Prostate gland (tissue), 2 donors: ENCODE data around the gene TBC1D22B. TPM values are rescaled to one million over a fixed set of nuclear protein-coding genes. Genes with fewer than 3 reads are reported as not detected.
"Not testable (repeated sequence)": the region's sequence is repeated elsewhere in the genome, so short reads cannot be mapped to it uniquely, and the experiment has no call there.

Source experiments
- DNase-seq: peaks from one replicate; pipeline ENCODE4 v3.0.0-alpha.2; 2019; ENCODE audit warnings: low spot score
- H3K27ac ChIP-seq, 2 donors: fragments of 200-600 bp; sonication (generic); 2 replicates each; pipeline ENCODE4 v1.5.1; 2017 to 2019
- H3K27me3 ChIP-seq: fragments of 200-600 bp; sonication (generic); replicated peaks from 2 replicates; pipeline ENCODE4 v1.5.1; 2019; ENCODE audit not compliant: insufficient read depth
- H3K36me3 ChIP-seq, 2 donors: fragments of 200-600 bp; sonication (generic); 1 replicate in 1 of 2; 2 replicates in 1 of 2; pipeline versions ENCODE4 v1.5.1 to v1.8.1; 2017 to 2019
- H3K4me1 ChIP-seq: fragments of 200-600 bp; sonication (generic); replicated peaks from 2 replicates; pipeline ENCODE4 v1.5.1; 2019
- H3K4me3 ChIP-seq, 2 donors: fragments of 200-600 bp; sonication (generic); 2 replicates each; pipeline ENCODE4 v1.5.1; 2017 to 2019
- H3K9me3 ChIP-seq: fragments of 200-600 bp; sonication (generic); 2 replicates; pipeline ENCODE4 v1.5.1; 2017
- CTCF ChIP-seq, 4 experiments: fragments of 200-600 bp in 2 of 4; fragments of 450-650 bp in 2 of 4; sonication (generic) in 2 of 4; IDR thresholded peaks; 1 replicate in 3 of 4; 2 replicates in 1 of 4; pipeline ENCODE4 v1.5.1; 2016 to 2019; ENCODE audit warnings: antibody characterized with exemption in 4 of 4, mild to moderate bottlenecking in 2 of 4, moderate library complexity in 2 of 4
- POLR2A ChIP-seq: fragments of 450-650 bp; IDR thresholded peaks from one replicate; pipeline ENCODE4 v1.6.1; 2016; ENCODE audit warnings: antibody characterized with exemption, mild to moderate bottlenecking
- POLR2AphosphoS5 ChIP-seq: sonication (generic); formaldehyde crosslinking; IDR thresholded peaks from one replicate; pipeline ENCODE4 v1.6.1; 2017; ENCODE audit warnings: antibody characterized with exemption
- WGBS: methylation state at CpG from one replicate; pipeline ENCODE4 v1.1.5; 2018; 5-methylcytosine and 5-hydroxymethylcytosine counted together
- intact Hi-C: fragments of 100-400 bp; cut with DNase I; formaldehyde crosslinking; loops from one replicate; pipeline ENCODE4 v1.14.2; 2022
- total RNA-seq, 2 donors: library from RNA; depleted of rRNA; stranded (reverse); fragments of >200 nt; gene quantifications; one replicate each; pipeline ENCODE4 v1.1.0, GENCODE V29; 2016

TBC1D22B gene
- total RNA-seq, 2 donors from 2014 or later, result 10.7 to 27.0 TPM

DNA sequence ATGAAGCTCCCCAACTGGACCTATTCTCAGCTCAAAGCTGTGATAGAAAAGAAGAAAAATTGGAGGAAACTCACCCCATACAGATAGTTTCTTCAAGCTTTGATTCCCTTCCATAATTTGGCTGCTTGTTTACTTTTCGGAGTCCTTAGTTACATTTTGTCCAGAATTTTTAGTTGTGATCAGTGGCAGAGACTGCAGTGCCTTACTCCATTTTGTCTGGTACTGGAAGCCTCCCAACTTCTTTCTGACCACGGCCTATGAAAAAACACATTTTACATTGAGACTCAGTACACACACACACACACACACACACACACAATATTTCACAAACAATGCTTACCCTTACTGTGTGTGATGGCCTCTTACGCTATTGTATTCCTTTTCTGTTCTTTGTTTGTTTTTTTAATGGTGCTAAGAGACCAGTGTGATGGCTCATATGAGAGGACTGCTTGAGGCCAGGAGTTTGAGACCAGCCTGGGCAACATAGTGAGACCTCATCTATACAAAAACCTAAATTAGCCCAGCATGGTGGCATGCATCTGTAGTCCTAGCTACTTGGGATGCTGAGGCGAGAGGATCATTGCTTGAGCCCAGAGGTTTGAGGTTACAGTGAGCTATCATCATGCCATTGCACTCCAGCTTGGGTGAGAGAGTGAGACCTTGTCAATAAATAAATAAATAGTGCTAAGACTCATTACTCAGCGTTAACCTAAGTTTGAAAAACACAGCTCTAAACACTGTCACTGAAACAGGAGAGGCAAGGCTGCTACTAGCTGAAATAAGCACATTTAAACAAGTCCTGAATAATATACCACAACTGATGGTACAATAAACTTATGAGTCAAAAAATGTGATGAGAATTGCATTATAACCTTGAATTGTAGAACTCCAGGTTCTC, 82.4 kb downstream of the TBC1D22B start:
- Histone ChIP-seq H3K36me3 (no peaks in the 10 kb centered on the region), H3K27ac (peak overlapping the region in 1 of 2 donors; percentile 18), H3K4me3 (no peak overlapping the region), H3K9me3 (no peaks in the 10 kb centered on the region), H3K27me3 (no peaks in the 10 kb centered on the region), H3K4me1 (no peaks in the 10 kb centered on the region)
- intact Hi-C loops, result no loop called here
- no peak for DNase-seq
- TF ChIP-seq POLR2A (no peak), POLR2AphosphoS5 (no peak), CTCF (IDR thresholded peaks at IDR 0.05) (no peak)
- 72% methylated on average over 5 of the region's 5 CpGs for WGBS

DNA sequence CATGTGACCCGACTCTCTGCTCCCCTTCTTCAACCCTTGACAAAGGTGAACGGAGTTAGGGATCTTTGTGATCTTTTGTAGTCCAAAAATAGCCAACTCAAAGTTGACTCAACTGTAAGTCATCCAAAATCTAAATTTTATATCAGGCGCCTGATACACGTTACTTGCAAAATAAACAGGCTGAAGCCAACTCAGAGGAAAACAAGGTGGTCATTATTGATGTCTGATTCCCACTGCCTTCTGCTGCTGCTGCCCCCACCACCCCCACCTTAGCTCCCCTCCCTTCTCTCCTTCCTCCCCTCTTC, 83.0 kb downstream of the TBC1D22B start:
- 43% methylated on average over 4 of the region's 4 CpGs for WGBS
- no peak overlapping the region for H3K4me3 ChIP-seq
- H3K27ac ChIP-seq, result no peak overlapping the region
- H3K9me3 ChIP-seq, result no peaks in the 10 kb centered on the region
- H3K36me3 ChIP-seq, result no peaks in the 10 kb centered on the region
- TF ChIP-seq POLR2A, result no peak
- TF ChIP-seq POLR2AphosphoS5, result no peak
- no peak for TF ChIP-seq CTCF (IDR thresholded peaks at IDR 0.05)
- intact Hi-C loops, result no loop called here
- H3K4me1 ChIP-seq, result no peaks in the 10 kb centered on the region
- DNase-seq, result no peak
- H3K27me3 ChIP-seq, result no peaks in the 10 kb centered on the region

- intact Hi-C loops, result no loop called here
- Histone ChIP-seq H3K4me3 (no peak overlapping the region), H3K4me1 (no peaks in the 10 kb centered on the region), H3K9me3 (no peaks in the 10 kb centered on the region), H3K36me3 (no peaks in the 10 kb centered on the region), H3K27ac (no peak overlapping the region), H3K27me3 (no peaks in the 10 kb centered on the region)
- 94% methylated on average over 3 of the region's 3 CpGs for WGBS
- no peak for TF ChIP-seq CTCF (IDR thresholded peaks at IDR 0.05)
- TF ChIP-seq POLR2AphosphoS5, result no peak
- no peak for TF ChIP-seq POLR2A
- DNase-seq, result no peak
Measured at GRCh38 chr6:37343248-37343647, 85.7 kb downstream of the TBC1D22B start.

DNA sequence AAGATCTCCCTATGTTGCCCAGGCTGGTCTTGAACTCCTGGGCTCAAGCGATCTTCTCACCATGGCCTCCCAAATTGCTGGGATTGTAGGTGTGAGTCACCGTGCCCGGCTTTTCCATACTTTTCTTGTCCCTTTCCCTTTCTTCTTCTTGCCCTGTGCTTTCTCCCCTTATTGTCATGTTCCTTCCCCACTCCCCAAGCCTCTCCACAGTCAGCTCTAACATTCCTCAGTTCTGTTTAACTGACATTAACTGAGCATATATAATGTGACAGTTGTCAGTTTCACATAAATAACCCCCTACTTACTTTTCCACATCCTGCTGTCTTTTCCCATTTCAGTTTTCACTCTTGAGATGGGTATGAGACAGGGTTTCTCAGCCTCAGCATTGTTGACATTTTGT, 86.7 kb downstream of the TBC1D22B start:
- H3K27me3 ChIP-seq, result no peaks in the 10 kb centered on the region
- H3K27ac ChIP-seq, result no peak overlapping the region
- WGBS, result 76% methylated on average over 3 of the region's 3 CpGs
- no peaks in the 10 kb centered on the region for H3K4me1 ChIP-seq
- no peaks in the 10 kb centered on the region for H3K36me3 ChIP-seq
- intact Hi-C loops, result no loop called here
- no peak for TF ChIP-seq POLR2A
- TF ChIP-seq CTCF (IDR thresholded peaks at IDR 0.05), result no peak
- no peak for TF ChIP-seq POLR2AphosphoS5
- no peak overlapping the region for H3K4me3 ChIP-seq
- no peak for DNase-seq
- no peaks in the 10 kb centered on the region for H3K9me3 ChIP-seq

DNA sequence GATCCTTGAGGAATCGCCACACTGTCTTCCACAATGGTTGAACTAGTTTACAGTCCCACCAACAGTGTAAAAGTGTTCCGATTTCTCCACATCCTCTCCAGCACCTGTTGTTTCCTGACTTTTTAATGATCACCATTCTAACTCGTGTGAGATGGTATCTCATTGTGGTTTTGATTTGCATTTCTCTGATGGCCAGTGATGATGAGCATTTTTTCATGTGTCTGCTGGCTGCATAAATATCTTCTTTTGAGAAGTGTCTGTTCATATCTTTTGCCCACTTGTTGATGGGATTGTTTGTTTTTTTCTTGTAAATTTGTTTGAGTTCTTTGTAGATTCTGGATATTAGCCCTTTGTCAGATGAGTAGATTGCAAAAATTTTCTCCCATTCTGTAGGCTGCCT, 88.2 kb downstream of the TBC1D22B start:
- H3K27ac ChIP-seq, H3K9me3 ChIP-seq, intact Hi-C loops, DNase-seq, H3K4me3 ChIP-seq, H3K36me3 ChIP-seq, H3K4me1 ChIP-seq, H3K27me3 ChIP-seq: not testable (repeated sequence)
- 89% methylated on average over 3 of the region's 3 CpGs for WGBS
